Liver (tissue), 9 donors: ENCODE measurements around the gene HOXD8. TPM values are rescaled to one million over a fixed set of nuclear protein-coding genes. Genes with fewer than 3 reads are reported as not detected.

ENCODE experiments used
- DNase-seq: peaks from one replicate; pipeline ENCODE4 v3.0.0-alpha.2; 2017; ENCODE audit warnings: low spot score
- H3K27ac ChIP-seq, 2 donors: one replicate each; pipeline ENCODE4 v1.7.0; 2013; ENCODE audit warnings: inconsistent platforms in 2 of 2, low read length in 2 of 2, control low read depth in 1 of 2, low read depth in 1 of 2, mild to moderate bottlenecking in 1 of 2
- H3K27me3 ChIP-seq, 4 donors: one replicate each; pipeline versions ENCODE4 v1.6.1 to v1.7.0; 2013; ENCODE audit warnings: low read length in 3 of 4, inconsistent platforms in 1 of 4, mild to moderate bottlenecking in 1 of 4, moderate library complexity in 1 of 4; ENCODE audit not compliant: control insufficient read depth in 4 of 4, insufficient read depth in 4 of 4
- H3K36me3 ChIP-seq, 4 donors: one replicate each; pipeline versions ENCODE4 v1.6.1 to v1.7.0; 2013; ENCODE audit warnings: low read length in 3 of 4, mild to moderate bottlenecking in 3 of 4, low read depth in 1 of 4, moderate library complexity in 1 of 4; ENCODE audit not compliant: control insufficient read depth in 4 of 4, insufficient read depth in 3 of 4
- H3K4me1 ChIP-seq, 4 donors: one replicate each; pipeline versions ENCODE4 v1.6.1 to v1.7.0; 2013; ENCODE audit warnings: low read length in 3 of 4, mild to moderate bottlenecking in 3 of 4, moderate library complexity in 1 of 4; ENCODE audit not compliant: control insufficient read depth in 4 of 4, insufficient read depth in 4 of 4
- H3K4me3 ChIP-seq, 3 donors: one replicate each; pipeline versions ENCODE4 v1.6.1 to v1.7.0; 2013; ENCODE audit warnings: low read length in 3 of 3, control low read depth in 1 of 3, low read depth in 1 of 3, mild to moderate bottlenecking in 1 of 3
- H3K9ac ChIP-seq, 2 donors: one replicate each; pipeline ENCODE4 v1.7.0; 2013; ENCODE audit warnings: low read length in 2 of 2, mild to moderate bottlenecking in 2 of 2, moderate library complexity in 2 of 2, control low read depth in 1 of 2, low read depth in 1 of 2
- H3K9me3 ChIP-seq, 4 donors: one replicate each; pipeline versions ENCODE4 v1.6.1 to v1.7.0; 2013; ENCODE audit warnings: low read length in 3 of 4; ENCODE audit not compliant: control insufficient read depth in 4 of 4
- EGR1 ChIP-seq, 2 donors: IDR thresholded peaks; 2 replicates each; pipeline ENCODE4 v1.6.1; 2016 to 2018; ENCODE audit warnings: antibody characterized with exemption in 2 of 2, low read depth in 2 of 2
- HNF4A ChIP-seq, 2 donors: conservative IDR thresholded peaks; 2 replicates each; pipeline ENCODE4 v1.6.1; 2016; ENCODE audit warnings: antibody characterized with exemption in 2 of 2, mild to moderate bottlenecking in 2 of 2
- HNF4G ChIP-seq: IDR thresholded peaks from 2 replicates; pipeline ENCODE4 v1.6.1; 2016; ENCODE audit warnings: antibody characterized with exemption
- JUND ChIP-seq, 2 donors: IDR thresholded peaks; 2 replicates each; pipeline ENCODE4 v1.6.1; 2016; ENCODE audit warnings: antibody characterized with exemption in 2 of 2
- RAD21 ChIP-seq, 2 donors: IDR thresholded peaks; 2 replicates each; pipeline ENCODE4 v1.6.1; 2016; ENCODE audit warnings: antibody characterized with exemption in 2 of 2, mild to moderate bottlenecking in 2 of 2
- RXRA ChIP-seq, 2 donors: IDR thresholded peaks; 2 replicates each; pipeline ENCODE4 v1.6.1; 2017 to 2018; ENCODE audit warnings: antibody characterized with exemption in 2 of 2, mild to moderate bottlenecking in 1 of 2
- SP1 ChIP-seq: IDR thresholded peaks from 2 replicates; pipeline ENCODE4 v1.6.1; 2018; ENCODE audit warnings: antibody characterized with exemption, mild to moderate bottlenecking
- YY1 ChIP-seq: IDR thresholded peaks from 2 replicates; pipeline ENCODE4 v1.6.1; 2016; ENCODE audit warnings: antibody characterized with exemption, mild to moderate bottlenecking
- WGBS: extraction: QIAGEN DNeasy Blood & Tissue Kit; methylation state at CpG from one replicate; pipeline ENCODE4 v1.1.7; 2013; 5-methylcytosine and 5-hydroxymethylcytosine counted together
- polyA plus RNA-seq, 2 donors: library from polyadenylated mRNA; stranded (reverse) in 1 of 2; unstranded in 1 of 2; fragments of 200-250 nt in 1 of 2; fragments of >200 nt in 1 of 2; fragmentation: Nextera tagmentation in 1 of 2; extraction: Ambion mirVana in 1 of 2; gene quantifications; one replicate each; pipeline versions ENCODE4 v1.2.1 to v1.2.3, GENCODE V29; 2013 to 2015
- total RNA-seq, 2 donors: library from RNA; depleted of rRNA; stranded (reverse); fragments of >200 nt; gene quantifications; one replicate each; pipeline ENCODE4 v1.2.3, GENCODE V29; 2014
- TF ChIP-seq, protein P1 (sequence below): IDR thresholded peaks from 2 replicates; pipeline ENCODE4 v1.6.1; 2016; ENCODE audit warnings: antibody characterized with exemption
- TF ChIP-seq, protein P2 (sequence below): fragments of 150-350 bp; IDR thresholded peaks from 2 replicates; pipeline ENCODE4 v1.5.1; 2017; ENCODE audit warnings: improper control_type of control experiment, low read depth, low read length; ENCODE audit not compliant: missing input control
- donor health status: healthy.
- donor health status: healthy.
- donor health status: healthy.
- donor health status: healthy.
- donor health status: healthy.

The HOXD8 gene
- total and polyA plus RNA-seq, 4 donors, result 0.06 to 0.19 (median 0.08) TPM; not detected in 1

DNA sequence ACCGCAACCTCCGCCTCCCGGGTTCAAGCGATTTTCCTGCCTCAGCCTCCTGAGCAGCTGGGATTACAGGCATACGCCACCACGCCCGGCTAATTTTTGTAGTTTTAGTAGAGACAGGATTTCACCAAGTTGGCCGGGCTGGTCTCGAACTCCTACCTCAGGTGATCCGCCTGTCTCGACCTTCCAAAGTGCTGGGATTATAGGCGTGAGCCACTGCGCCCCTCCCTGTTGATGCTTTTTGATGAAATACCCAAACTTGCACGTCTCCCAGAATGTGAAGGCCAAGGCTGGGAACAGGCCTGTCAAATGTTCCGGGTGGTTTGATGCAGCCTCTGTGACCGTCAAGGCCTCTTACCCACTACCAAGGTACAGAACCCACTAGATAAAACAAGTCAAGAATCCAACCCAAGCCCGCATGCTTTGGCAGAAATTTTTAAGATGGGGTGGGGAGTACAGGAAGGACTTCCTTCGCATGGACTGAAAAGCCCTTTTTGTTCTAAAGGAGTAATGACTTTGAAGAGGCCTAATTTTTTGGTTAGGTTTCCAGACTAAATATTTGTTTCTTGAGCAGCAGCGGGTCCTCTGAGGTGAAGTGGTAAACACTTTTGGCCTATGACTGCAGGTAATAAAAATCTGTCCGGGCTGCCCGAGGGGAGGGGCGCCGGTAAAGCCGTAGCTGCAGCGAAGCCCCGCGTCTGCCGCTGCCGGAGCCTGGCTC lies 42.0 kb upstream of the HOXD8 start:
- Histone ChIP-seq H3K4me1 (peaks cover 8 to 18% (median 12%) of the 10 kb centered on the region in 4 donors), H3K27ac (no peak overlapping the region), H3K4me3 (no peak overlapping the region), H3K9ac (no peak overlapping the region), H3K27me3 (peaks cover 19 to 61% (median 40%) of the 10 kb centered on the region in 4 donors), H3K9me3 (peaks cover 0 to 8% (median 0%) of the 10 kb centered on the region in 4 donors), H3K36me3 (no peaks in the 10 kb centered on the region)
- DNase-seq, result no peak
- TF ChIP-seq RXRA (IDR thresholded peaks at IDR 0.05) (no peak), SP1 (no peak), HNF4A (conservative IDR thresholded peaks at IDR 0.05) (no peak), EGR1 (IDR thresholded peaks at IDR 0.05; ENCODE audit: low read depth in 2 of 2) (no peak)
- TF ChIP-seq, protein P1, sequence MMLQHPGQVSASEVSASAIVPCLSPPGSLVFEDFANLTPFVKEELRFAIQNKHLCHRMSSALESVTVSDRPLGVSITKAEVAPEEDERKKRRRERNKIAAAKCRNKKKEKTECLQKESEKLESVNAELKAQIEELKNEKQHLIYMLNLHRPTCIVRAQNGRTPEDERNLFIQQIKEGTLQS, result no peak
- WGBS, result 22% methylated on average over 29 of the region's 29 CpGs

DNA sequence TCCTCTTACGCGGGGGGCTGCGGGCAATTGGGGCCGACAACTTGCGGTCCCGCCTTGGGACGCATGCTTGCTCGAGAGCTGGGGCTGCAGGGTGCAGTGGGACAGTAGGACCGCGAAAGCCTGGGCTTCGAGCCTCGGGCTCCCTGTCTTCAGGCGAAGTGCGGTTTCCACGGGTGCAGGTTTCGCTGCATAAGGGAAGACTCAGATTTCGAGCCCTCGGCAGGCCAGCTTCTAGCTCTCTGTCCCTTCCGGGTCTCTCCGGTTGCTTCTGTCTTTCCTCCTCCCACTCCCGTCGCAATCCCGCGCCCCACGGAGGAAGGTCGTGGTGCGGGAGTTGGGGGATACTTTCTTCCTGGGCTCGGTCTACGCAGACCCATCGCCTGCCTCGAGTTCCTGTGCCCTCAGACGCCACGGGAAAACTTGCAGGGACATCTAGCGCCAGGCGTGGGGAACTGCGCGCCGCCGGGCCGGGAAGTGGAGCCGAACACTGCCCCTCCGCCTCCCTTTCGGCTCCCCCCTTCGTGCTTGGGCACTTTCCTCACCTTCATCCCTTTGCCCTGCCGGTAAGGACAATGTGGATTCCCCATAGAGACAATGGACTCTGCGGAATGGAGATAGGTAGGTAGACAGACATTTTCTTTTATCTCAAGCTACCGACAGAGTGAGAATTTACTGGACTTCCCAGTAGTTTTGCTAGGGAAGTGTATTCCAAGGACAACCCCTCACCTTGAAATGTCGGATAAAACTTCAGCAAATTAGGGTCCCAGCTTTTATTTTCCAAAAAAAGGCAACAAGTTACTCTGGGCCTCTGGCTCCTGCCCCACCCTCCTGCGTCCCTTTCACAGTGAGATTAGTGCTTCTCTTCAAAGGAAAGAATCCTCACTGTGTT lies 41.2 kb upstream of the HOXD8 start:
- Histone ChIP-seq H3K27me3 (peaks cover 19 to 61% (median 39%) of the 10 kb centered on the region in 4 donors), H3K27ac (no peak overlapping the region), H3K4me1 (peaks cover 10 to 24% (median 19%) of the 10 kb centered on the region in 4 donors), H3K36me3 (no peaks in the 10 kb centered on the region), H3K9ac (no peak overlapping the region), H3K9me3 (peaks cover 0 to 4% (median 0%) of the 10 kb centered on the region in 4 donors), H3K4me3 (peak overlapping the region in 2 of 3 donors; percentile 27 to 38)
- WGBS, result 4% methylated on average over 49 of the region's 49 CpGs
- TF ChIP-seq RXRA (IDR thresholded peaks at IDR 0.05) (no peak), HNF4G (no peak), YY1 (no peak), RAD21 (IDR thresholded peaks at IDR 0.05) (peak; percentile 76 to 82), JUND (IDR thresholded peaks at IDR 0.05) (no peak)
- TF ChIP-seq, protein P2, sequence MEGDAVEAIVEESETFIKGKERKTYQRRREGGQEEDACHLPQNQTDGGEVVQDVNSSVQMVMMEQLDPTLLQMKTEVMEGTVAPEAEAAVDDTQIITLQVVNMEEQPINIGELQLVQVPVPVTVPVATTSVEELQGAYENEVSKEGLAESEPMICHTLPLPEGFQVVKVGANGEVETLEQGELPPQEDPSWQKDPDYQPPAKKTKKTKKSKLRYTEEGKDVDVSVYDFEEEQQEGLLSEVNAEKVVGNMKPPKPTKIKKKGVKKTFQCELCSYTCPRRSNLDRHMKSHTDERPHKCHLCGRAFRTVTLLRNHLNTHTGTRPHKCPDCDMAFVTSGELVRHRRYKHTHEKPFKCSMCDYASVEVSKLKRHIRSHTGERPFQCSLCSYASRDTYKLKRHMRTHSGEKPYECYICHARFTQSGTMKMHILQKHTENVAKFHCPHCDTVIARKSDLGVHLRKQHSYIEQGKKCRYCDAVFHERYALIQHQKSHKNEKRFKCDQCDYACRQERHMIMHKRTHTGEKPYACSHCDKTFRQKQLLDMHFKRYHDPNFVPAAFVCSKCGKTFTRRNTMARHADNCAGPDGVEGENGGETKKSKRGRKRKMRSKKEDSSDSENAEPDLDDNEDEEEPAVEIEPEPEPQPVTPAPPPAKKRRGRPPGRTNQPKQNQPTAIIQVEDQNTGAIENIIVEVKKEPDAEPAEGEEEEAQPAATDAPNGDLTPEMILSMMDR, result peak; percentile 70
- no peak for DNase-seq

DNA sequence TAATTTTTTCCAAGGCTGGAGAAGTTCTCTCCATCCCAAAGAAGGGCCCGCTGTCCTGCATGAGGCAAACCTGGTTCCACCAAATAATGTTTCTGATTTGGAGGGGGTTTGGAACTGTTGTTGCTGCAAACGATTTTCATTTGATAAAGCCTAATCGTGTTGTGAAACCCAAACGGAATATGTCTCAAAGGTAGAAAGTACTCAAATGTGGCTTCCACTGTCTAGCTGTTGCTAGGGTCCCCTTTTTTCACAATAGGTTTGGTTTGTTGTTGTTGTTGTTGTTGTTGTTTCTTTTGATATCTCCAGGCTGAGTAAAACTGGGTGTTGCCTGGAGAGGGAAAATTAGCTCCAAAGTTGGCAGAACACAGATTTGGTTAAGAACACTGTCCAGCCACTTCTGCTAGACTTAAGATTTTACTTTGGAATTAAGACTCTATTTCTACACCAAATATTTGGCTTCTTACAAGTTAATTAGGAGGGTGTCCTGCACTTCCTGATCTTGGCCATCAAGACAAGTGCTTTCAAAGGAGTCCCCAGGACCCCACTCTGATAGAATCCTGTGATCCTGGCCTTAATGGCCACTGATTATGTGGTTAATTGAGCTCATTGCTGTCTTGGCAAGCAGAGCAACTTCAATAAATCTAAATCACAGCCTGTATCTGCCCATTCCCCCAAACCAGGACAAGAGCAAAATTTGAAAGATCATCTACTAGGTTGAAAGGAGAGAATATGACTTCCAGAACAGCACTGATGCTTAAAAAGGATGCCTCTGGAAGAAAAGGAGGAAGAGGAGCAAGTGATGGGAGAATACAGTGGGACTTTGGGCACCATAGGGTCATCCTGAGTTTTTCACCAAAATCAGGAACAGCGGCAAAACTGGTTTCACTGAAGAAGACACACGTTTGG lies 40.3 kb upstream of the HOXD8 start:
- TF ChIP-seq RAD21 (IDR thresholded peaks at IDR 0.05), result no peak
- H3K27me3 ChIP-seq, result peaks cover 17 to 55% (median 38%) of the 10 kb centered on the region in 4 donors
- H3K4me1 ChIP-seq, result peaks cover 10 to 25% (median 19%) of the 10 kb centered on the region in 4 donors
- 8% methylated on average over 6 of the region's 6 CpGs for WGBS
- H3K36me3 ChIP-seq, result no peaks in the 10 kb centered on the region
- H3K4me3 ChIP-seq, result no peak overlapping the region
- H3K27ac ChIP-seq, result no peak overlapping the region
- peaks cover 0 to 2% (median under 1%) of the 10 kb centered on the region in 4 donors for H3K9me3 ChIP-seq
- no peak for DNase-seq
- H3K9ac ChIP-seq, result no peak overlapping the region
